Iris pigment epithelial cell (primary cell): ENCODE measurements around the gene APP.
"Not testable (repeated sequence)": the region's sequence is repeated elsewhere in the genome, so short reads cannot be mapped to it uniquely, and the experiment has no call there.

ENCODE experiments used
- DNase-seq: peaks from one replicate; pipeline ENCODE4 v3.0.0-alpha.2; 2011; ENCODE audit warnings: low read depth

APP gene

DNA sequence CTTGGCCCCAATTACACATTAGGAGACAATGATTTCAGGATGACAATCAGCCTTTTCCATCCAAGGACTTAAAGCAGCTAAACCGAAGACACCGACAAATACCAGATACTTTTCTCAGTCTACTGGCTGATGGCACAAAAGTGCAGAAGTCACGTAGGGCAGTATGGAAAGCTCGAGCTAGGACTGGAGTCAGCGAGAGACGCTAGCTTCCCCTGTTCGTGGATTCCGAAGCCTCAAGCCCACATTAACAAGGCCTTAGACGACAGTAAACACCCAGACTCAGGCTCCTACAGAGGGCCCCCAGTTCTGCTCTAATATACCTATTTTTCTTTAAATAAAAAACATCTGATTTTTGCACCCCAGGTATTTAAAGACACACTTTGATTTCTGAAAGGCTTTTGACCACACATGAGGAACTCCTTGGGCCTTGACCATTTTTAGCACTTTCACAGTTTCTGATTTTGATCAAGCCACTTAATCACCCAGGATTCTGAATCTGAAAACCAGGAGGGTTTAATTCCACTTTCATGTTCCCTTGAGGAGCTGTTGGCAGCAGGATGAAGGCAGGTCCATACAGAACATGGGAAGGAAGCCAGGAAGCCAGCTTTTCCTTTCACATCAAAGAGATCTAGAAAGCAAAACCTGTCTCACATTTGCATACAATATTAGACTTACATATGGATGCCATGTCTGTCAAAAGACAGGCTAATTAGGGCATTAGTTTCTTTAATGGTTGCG lies 231.7 kb downstream of the APP start:
- DNase-seq, result no peak

DNA sequence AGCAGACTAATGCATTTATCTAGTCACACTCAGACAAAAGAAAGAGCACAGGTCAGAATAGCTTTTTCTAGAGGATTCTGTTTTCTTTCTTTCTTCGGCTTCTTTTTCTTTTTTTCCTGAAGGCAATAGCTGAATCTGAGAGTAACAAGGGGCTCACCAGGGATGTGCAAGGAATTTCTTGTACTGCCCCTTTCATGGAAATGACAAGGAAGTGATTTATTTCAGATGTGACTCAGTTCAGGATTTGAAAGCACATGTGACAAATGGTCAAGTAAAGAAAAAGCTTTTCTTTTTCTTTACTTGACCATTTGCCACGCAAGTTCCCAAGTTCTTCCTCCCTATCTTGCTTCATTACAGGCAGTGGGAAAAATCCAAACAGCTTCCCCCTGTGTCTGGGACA lies 233.8 kb downstream of the APP start:
- DNase-seq, result peak; percentile 25

DNA sequence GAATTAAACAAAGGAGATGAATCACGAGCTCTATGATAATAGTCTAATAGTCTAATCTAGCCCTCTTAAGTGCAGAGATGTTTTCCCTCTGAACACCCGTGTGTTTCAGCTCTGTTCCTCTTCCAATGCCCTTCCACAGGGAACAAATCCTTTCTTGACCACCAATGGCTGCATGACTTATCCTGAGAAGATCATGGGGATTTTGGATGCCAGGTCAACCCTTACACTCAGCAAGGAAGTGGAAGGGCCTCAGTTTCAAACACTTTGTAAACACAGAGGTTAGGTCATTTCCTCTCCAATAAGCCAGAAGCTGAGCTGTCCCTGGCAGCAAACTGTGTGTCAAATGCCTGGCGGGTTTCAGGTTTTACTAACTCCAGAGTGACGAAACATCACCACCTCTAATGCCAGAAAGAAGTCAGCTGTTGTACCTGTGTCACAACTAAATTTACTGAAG lies 235.8 kb downstream of the APP start:
- peak; percentile 99 for DNase-seq

DNA sequence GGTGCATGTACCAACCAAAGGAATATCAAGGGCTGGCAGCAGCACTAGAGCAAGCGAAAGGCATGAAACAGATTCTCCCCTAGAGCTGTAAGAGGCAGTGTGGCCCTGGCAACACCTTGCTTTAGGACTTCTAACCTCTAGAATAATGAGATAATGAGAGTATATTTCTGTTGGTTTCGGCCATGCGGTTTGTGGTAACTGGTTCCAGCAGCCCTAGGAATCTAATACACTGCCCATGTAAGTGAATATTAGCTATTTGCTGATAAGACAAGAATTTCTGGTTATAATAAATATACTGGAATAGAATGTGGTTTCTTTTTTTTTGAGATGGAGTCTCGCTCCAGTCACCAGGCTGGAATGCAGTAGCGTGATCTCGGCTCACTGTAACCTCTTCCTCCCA lies 236.4 kb downstream of the APP start:
- peak; percentile 89 for DNase-seq

DNA sequence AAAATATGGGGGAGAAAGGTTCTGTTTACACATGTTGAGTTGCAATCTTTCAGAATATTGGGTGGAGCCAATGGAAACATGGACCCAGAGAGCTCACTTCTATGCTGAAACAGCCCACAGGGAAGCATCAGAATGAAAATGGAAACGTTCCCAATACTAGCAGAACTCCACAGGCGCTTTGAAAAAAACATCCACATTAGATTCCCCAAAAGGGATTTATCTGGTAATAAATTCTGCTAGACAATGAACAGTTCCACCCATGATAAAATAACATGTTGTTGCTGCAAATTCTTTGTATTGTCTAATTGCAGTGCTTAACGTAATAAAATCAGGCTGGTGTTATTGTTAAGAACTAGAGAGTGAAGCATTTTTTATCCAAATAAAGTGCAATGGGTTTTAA lies 238.8 kb downstream of the APP start:
- no peak for DNase-seq

DNA sequence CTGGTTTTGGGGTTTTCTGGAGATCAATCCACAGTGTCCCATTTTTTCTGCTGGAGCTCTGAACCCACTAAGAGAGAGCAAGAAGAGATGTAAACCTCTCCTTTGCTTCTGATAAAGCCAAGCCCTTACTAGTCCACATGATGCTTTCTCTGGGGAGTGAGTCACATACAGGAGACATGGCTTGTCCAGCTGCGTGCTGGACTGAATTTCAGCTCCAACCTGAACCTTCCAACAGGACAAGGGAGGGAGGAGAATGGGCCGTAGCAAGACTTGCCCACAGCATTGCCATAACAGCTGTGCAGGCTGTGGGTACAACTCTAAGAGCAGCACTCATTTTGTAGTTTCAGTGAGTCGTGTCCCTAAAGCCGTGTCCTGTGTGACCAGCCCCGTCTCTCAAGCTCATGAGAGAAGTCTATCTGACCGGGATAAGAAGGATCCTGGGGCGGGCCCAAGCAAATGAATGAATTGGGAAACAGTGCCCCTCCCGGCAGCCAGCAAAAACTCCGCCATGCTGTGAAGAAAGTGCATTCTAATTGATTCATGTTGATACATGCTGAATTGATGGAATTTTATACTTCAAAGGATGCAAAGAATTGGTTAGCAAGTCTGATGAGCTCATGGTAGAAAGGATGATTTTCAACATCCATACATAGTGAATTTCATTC lies 240.6 kb downstream of the APP start:
- DNase-seq, result peak; percentile 83

DNA sequence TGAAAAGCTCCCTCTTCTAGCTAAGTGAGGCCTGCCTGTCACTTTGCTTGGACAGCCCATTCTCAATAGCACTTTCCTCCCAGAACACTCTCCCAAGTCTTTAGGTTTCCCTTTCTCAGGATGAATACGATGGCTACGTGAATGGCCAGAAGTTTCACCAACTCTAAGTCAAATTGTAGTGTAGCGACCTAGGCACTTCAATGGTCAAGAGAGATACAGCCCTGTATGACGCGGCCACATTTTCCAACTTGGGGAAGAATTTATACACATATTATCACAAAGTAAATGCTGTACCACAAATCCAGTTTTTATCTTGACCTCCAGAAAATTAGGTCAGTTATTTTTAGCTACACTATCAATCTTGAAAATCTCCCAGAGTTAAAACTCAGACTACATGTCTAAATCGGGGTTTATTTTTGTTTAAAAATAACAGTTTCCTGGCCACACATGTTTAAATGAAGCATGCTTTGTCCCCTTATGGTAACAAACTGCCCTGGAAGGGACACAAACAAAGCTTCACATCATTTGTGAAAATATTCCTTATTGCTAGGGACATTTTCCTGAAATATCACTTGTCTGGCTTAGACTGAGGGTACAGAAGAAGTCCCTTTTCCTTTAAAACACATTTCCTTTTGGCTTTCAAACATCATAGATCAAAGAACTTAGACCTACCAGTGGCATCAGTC lies 243.2 kb downstream of the APP start:
- no peak for DNase-seq

DNA sequence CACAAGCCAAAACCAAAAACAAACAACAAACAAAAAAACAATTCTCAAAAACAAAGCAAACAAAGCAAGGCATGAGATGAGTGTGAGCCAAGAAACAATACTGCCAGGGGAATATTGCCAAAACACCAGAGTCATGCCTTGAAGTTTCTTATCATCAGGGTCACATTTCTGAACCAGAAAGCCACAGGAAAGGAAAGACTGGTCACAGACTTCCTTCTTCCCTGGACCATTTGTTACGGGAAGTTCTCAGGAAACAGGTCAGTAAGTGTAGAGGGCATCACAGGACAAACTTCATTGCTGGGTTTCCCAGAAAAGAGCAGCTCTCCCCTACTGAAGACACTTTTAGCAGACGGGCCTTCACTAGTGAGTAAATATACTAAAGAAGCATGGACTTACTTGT lies 244.6 kb downstream of the APP start:
- DNase-seq, result peak; percentile 59

DNA sequence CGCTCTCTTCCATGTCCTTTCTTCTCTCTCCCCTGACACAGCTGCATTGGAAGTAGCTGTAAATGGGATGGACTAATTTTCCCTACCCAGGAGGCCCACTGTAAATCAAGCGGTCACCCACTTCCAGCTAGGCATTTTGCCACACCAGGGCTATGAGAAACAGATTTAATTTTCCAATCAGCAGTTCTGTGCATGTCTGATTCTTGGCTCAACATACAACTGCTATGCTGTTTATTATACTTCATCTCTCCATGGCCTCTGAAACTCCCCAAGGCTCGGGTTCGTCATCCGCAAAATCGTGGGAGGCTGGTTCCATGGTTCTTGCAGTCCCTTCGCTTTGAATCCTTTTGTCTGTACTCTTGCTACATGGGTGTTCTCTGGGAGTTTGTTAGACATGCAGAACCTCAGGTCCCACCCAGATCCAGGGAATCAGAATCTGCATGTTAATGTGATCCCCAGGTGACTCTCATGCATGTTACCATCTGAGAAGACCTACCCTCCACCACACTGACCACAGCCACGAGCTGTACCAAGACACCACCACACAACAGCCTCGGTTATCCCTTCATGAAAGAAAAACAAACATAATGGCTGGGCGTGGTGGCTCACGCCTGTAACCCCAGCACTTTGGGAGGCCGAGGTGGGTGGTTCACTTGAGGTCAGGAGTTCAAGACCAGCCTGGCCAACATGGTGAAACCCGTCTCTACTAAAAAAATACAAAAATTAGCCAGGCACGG lies 245.3 kb downstream of the APP start:
- DNase-seq, result no peak

DNA sequence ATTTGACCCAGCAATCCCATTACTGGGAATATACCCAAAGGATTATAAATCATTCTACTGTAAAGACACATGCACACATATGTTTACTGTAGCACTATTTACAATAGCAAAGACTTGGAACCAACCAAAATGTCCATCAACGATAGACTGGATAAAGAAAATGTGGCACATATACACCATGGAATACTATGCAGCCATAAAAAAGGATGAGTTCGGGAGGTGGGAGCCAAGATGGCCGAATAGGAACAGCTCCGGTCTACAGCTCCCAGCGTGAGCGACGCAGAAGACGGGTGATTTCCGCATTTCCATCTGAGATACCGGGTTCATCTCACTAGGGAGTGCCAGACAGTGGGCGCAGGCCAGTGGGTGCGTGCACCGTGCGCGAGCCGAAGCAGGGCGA lies 252.4 kb downstream of the APP start:
- not testable (repeated sequence) for DNase-seq

DNA sequence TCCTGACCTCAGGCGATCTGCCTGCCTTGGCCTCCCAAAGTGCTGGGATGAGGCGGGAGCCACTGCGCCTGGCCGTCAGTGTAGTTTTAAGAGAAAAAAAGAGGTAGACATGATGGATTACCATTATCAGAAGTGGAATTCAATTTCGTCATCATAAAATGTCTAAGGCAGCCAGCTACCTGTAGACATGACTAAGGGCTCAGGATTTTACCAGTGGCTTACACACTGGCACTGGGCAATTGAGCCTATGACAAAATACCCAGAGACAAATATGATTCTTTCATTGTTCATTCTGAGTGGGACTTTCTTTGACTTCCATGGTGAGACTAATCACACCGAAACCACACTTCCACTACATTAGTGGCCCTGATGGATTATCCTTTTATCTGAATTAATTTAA lies 254.3 kb downstream of the APP start:
- no peak for DNase-seq

DNA sequence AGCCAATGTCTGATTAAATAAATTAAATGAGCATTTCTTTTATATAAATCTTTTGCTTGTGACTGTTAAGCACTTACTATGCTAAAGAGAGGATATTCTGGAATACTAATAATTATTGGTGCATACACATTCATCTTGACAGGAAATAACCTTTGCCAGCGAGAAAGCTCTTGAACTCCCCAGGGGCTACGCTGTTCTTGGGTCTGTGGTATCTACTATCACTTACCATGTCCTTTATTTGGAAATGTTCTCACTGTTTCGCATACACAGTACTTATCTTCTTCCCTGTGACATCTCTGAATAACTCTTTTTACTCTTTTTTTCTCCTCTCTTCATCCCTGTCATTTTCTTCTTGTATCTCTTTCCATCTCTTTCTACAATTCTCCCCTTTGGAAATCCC lies 257.1 kb downstream of the APP start:
- DNase-seq, result no peak

DNA sequence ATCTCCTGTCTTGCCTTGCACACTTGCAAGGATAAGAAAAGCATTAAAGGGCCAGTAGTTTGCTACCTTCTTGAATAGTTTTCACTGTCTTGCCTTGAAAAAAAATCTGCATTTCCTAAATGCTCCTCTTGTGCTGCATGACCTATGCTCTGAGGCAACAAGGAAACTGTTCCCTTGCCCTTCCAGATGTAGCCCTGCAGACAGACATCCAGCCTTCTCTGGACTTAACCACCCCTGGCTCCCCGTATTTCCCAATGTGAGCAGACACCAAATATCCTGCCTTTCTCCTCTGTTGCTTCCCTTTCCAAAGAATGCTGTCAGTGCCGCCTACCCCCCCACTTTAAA lies 258.2 kb downstream of the APP start:
- no peak for DNase-seq

DNA sequence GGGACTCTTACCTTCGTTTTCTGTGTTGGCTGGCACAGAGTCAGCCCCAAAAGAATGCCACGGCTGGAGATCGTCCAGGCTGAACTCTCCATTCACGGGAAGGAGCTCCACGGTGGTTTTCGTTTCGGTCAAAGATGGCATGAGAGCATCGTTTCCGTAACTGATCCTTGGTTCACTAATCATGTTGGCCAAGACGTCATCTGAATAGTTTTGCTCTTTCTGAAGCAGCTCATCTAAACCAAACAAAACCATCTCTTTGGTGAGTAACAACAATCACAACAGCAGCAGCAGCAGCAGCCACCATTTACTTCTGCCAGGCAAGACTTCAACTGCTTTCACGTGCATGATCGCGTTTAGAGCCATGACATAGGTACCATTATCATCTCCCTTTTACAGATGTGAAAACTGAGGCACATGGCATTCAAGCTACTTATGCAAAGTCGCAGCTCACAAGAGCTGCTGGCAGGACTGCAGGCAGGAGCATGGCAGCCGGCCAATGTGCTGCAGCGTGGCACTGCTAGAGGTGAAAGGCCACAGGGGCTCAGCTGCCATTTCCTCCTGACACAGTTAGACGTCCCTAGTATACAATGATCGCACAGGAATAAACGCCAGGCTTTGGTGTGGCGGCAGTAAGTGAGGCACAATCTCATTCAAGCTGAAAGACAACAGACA lies 258.7 kb downstream of the APP start:
- no peak for DNase-seq

DNA sequence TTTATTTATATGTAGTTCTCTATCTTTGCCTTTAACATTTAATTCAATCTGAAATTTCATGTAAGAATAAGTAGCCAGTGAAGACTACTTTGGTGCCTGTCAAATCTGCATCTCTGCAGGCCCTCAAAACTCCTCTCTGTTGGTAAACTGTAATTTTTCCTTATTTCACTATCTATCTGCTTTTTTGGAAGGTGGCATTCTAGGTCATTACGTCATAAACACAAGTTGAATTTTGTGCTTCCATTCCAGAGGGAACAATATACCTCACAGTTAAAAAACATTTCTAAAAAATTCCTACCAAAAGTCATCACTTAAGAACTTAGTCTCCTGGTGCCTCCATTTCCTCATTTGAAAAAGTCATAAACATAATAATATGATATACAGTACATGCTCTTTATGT lies 259.8 kb downstream of the APP start:
- no peak for DNase-seq

DNA sequence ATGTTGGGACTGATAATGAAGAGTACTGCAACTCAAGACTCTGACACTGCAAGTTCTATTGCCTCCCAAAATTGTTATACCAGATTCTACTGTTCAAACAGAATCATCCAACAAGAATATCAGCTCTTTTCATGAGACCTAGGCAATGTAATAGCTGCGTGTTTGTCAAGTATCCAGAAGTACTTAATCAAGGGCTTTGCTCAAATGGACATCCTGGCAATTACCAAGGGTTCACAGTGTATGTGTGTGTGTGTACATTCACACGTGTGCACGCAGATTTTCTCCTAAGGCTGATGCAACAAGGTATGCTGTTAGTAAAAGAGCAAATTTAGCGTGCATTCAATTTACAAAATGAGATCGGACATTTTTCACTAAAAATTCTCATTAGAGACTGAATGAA lies 261.2 kb downstream of the APP start:
- DNase-seq, result no peak

DNA sequence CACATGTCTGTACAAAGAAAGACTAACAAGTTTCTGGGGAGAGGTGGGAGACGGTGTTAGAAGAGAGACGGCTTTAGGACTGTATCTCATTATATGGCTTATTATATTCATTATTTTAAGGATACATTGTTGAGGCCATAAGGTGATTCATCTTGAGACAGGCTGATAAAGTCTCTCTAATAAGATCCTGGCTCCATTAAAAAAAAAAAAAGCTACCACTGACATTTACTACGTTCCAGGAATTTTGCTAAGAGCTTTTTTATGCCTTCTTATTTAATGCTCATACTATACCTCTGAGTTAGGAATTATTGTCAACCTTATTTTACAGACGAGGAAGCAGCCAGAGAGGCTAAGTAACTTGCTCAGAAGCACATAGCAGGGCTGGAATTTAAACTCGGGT lies 262.1 kb downstream of the APP start:
- no peak for DNase-seq

DNA sequence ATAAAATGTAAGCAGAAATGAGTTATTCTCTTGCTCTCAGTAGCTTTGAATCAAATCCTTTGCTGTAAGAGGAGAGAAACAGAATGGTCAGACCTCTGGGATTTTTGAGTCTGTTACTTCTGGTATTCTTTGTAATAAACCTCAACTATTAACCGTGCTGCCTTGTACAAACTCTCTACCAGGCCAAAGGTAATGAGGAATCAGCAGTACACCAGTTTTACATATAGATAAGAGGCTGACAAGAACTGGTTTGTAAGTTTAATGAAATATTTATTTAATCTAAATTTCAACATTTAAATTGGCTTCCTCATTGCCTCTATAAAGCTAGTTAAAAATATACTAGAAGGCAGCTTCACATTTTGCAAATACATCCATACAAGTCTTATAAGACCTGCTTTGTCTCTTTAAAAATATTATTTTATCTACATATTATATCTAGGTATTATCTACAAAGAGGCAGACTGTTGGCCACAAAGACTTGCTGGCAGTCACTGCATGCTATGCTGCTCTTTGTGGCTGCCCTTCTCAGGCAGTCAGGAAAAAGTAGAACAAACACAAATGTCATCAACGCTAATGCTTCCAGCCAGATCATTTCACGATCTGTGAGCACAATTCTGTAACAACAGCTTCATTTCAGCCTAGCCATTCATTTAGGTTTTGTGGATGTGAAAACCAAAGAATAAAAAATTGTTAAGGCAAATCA lies 262.8 kb downstream of the APP start:
- DNase-seq, result no peak

DNA sequence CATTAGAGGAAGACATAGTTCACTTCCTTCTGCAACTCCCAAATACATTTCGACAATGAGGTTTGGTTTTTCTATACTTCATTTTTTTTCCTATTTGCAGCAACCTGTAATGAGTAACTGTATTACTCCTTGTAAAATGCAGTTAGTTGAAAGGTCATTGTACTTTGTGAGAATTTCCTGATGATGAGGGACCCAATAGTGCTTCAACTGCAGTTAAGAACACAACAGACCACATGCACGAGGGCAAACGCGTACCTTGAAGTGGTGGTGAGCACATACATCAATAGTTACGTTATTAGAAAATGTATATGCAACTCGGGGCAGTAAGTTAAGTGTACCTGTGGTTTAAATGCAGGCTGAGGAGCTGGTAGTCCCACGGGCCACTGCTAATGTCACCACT lies 264.0 kb downstream of the APP start:
- no peak for DNase-seq

DNA sequence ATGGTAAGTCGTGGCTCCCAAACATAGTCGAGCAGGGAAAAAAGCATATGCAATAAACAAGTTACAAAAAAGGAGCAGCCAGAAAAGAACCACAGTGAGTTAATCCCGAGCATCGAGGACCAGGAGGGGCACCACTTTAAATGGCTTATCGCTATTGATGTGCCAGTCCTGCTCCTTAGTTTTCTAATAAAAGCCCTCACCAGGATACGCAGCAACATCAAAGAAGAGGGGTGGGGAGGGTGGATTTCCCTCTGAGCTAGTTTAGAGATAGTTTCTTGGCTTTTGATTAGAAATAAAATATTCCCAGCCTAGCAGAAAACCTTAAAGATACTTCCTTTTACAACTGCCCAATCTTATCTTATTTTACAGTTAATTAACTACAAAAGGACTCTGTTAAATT lies 265.4 kb downstream of the APP start:
- no peak for DNase-seq

DNA sequence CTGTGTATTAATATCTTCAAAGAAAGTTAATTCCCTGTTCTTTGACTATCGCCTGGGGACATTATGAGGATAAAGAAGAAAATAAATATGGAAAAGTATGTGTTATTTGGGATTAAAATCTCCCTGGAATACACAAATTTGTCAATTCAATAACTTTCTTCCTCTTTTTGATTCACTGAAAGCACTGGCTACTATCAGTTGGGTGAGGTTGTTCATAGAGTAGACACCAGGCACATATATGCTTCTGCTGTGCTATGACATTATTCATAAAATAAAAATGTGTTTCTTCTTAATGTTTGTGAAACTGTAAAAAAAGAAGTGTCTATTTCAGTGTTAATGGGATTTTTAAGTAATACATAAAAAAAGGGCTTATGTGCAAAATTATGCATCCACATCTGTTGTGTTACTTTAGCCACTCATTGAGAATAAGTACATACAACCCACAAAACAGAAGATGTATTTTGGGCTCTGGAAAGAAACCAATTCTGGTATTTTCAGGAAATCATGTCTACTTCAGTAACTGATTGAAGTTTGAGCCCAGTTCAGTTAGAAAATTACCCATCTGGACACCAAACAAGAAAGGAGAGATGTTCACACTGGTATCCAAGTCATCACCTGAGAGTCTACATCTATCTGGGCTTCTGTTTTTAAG lies 266.4 kb downstream of the APP start:
- DNase-seq, result no peak
